CD4-positive, alpha-beta T cell treated with Interferon alpha-2 for 1 hour (primary cell): ENCODE measurements around the gene ZFAND3.

Source experiments
- DNase-seq, 2 donors: peaks; one replicate each; pipeline ENCODE4 v3.0.0-alpha.2; 2020 to 2022

Gene ZFAND3

DNA sequence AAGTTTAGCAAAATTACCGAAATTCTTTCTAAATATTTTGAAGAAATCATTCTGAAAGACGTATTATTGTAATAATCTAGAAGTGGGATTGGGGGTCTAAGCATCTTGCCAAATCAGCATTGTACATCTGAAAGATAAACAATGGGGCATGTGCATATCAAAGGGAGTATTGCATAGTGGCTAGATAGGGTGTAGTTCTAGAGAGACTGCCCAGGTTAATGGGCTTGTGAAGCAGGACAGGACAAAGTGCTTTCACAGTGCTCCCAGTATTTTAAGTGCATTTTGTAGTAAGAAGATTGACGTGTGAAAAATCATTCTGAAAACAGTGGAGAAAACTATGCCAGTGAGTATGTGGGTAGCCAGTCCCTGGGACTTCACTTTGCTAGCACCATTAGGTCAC is 236.8 kb downstream of the ZFAND3 start:
- DNase-seq: no peak

DNA sequence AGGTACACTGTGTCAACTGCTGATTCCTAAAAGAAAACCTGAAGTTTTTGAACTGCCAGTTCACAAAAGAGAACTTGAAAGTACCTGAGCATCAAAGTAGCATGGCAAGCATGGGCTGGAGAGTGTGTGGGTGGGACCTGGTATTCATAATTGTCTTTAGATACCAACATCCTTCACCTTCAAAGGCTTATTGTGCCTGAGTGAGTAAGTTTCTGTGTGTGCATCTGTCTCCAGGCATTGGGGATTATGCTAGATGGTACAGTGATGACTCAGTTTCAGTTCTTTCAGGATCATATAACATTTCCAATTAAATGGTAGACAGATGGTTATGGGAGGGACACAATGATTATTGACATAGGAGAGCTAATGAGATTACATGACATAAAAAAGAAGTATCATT is 238.5 kb downstream of the ZFAND3 start:
- DNase-seq: no peak

DNA sequence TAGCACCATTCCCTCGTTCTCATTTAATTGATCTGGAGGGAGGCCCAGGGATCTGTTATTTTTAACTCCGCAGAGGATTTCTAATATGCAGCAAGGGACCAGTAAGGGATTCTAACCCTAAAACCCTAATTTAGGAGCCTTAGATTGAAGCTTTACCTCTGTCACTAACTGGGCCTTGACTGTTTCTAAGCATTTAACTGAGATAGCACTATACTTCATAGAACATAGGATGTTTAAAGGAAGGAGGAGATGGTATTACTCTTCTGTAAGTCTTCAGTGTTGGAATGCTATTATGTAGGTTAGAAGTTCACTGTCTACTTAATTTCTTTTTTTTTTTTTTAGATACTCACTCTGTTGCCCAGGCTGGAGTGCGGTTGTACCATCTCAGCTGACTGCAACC is 242.5 kb downstream of the ZFAND3 start:
- no peak for DNase-seq

GRCh38 chr6:38063973-38064372 is 244.4 kb downstream of the ZFAND3 start:
- DNase-seq: no peak

DNA sequence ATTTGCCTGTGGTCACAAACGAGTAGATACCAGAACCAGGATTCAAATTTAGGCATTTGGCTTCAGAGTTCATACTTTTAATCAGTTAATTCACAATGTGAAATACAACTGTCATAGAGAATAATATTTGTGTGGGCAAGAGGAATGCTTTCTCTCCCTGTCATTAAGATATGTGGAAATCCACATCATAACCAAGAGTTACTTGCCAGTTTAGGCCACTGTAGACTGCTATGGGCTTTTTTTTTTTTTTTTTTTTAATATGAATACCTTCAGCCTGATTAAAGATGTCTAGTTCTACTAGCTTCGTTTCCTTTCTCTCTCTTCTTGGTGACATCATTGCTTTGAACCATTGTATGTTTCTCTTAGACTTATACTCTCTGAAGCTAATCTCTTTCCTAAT is 244.9 kb downstream of the ZFAND3 start:
- no peak for DNase-seq

GRCh38 chr6:38065734-38066305 is 246.3 kb downstream of the ZFAND3 start:
- no peak for DNase-seq

DNA sequence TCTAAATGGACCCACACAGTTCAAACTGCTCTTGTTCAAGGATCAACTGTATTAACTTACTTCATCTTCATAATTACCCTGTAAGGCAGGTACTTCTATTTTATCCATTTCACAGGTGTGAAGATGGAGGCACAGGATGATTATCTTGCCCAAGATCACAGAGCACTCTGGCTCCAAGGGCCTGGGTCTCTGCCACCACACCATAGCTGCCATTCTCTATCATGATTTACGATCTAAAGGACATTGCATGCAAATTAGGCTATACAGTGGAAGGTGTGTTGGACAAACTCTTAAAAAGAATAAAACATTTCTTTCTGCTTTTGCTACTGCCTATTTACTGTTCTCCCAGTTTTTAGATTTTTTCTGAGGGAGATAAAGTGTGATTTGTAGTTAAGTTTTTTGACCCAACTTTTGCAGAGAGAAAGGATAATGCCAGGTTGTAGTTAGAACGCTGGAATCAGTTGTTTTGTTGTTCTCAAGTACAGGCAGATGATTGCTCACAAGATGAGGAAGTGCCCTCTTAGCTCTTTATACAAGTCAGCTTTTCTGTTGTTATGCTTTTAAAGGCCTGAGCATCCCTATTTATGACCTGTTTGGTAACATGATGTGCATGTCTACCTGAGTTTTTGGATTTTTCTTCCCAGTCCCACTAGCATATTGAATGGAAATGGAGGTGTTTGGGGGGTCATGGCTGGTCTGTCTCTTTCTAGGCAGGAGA is 247.9 kb downstream of the ZFAND3 start:
- no peak for DNase-seq

GRCh38 chr6:38068854-38069590 is 249.5 kb downstream of the ZFAND3 start:
- DNase-seq: no peak

DNA sequence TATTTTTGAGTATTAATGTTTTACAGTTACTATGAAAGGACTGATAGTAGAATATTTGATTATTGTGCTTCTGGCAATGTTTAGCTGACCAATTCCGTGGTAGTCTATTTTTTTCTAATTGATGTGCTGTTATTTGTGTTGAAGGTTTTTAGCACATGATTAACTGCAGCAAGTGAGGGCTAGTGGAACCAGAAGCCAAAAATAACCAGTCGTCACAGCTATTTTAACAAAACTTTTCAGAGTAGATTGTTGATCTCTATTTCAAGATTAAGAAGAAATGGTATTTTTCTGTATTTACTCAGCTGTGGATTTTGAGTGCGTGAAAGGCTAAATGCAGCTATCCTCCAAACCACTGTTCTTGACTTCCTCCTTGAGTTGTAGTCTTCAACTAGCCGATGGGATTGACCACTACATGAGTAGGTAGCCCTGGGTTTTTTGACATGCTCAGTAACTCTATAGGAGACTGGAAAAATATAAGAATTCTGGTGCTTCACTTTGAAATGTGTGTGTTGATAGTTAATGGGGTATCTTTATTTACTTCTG is 258.0 kb downstream of the ZFAND3 start:
- no peak for DNase-seq

DNA sequence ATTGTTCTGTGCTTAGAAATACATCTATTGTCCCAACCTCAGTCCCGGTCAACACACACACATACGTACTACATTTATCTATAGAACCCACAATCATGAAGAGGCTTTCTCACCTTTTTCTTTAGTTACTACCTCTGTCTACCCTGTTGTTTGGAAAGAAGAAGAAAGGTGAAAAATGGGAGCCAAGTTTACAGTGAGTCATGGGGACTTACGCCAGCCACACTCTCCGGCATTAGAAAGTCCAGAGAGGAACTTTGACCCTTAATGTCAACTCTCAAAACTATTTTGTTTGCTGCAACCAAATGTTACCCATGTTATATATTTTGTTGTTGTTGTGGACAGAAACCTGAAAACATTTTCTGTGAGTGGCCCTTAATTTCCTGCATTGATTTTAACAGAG is 259.1 kb downstream of the ZFAND3 start:
- DNase-seq: no peak

- no peak for DNase-seq
These were observed 259.6 kb downstream of the ZFAND3 start for GRCh38 chr6:38079107-38079506.

DNA sequence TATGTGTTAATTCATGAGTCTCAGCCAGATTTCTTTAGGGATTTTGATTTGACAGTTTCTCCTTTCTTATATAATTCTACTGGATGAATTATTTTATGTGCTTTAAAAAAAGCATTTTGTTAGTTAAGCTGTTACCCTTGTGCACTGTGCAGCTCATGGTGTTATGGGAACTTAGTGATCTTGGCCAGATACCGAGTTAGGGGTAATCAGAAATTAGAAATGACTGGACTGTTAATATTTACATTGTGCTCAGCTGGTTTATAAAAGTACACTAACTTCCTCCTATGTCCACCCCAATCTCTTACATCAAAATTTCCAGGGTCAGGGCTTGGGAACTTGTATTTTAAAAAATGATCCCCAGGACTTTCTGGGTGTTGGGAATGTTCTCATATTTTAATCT is 260.0 kb downstream of the ZFAND3 start:
- no peak for DNase-seq

GRCh38 chr6:38080360-38080759 is 260.8 kb downstream of the ZFAND3 start:
- no peak for DNase-seq

- no peak for DNase-seq
These were observed 261.4 kb downstream of the ZFAND3 start for GRCh38 chr6:38080889-38081288.

DNA sequence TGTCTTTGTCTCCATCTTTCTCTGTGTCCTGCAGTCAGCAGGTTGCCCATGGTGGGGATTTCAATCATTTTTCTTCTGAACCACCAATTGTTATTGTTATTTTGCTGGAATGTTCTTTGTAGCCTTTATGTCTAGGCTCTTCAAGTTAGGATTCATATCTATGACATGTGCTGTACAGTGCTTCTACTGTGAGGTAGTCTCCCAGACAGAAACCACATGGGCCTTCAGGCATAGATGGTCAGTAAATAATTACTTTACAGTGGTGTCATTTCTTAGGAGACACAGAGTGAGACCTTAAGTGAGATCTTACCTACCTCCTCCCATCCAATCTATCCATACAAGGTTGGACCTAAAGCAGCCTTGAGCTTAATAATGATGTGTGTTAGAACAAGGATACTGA is 265.5 kb downstream of the ZFAND3 start:
- no peak for DNase-seq

DNA sequence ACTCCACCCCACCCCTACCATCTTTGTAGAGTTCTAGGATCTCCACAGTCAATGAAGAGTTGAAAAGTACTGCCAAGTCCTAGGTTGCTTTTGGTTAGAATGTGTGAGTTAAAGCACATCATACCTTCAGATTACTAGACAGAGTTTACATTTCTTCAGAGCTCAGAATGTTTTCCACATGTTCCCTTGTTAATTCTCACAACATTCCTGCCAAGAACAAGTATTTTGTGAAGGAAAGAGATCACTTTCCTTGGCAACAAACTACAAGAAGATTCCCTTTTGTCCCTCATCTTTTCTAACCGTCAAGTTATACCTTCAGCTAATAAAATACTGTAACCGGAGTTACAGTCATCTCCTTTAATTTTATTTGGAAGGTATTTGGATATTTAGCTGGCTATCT is 266.8 kb downstream of the ZFAND3 start:
- no peak for DNase-seq

DNA sequence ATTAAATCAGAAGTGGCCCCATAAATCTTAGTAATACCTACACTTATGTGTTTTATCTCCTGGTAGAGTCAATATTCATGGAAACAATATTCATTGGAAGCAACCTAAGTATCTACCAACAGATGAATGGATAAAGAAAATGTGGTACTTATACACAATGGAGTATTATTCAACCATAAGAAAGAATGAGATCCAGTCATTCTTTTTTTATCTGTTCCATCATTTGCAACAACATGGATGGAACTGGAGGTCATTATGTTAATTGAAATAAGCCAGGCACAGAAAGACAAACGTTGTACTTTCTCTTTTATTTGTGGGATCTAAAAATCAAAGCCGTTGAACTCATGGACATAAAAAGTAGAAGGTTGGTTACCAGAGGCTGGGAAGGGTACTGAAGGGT is 268.5 kb downstream of the ZFAND3 start:
- no peak for DNase-seq

DNA sequence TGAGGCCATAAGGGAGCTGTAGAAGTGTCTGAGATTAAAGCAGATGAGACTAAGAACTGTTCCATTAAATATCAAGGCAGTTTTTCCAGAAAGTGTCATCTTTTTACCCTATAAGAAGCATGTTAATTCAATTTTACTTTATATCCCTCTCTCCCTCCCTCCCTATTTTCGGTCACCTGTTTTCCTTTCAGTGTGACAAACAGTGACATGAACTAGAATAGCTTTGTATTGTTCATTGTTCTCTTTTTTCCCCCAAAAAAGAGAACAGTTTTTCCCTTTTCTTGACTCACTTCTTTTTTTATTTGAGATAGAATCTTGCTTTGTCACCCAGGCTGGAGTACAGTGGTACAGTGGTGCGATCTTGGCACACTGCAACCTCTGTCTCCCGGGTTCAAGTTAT is 269.3 kb downstream of the ZFAND3 start:
- DNase-seq: no peak

- DNase-seq: no peak
These were observed 272.1 kb downstream of the ZFAND3 start for GRCh38 chr6:38091613-38092012.

GRCh38 chr6:38092465-38092864 is 272.9 kb downstream of the ZFAND3 start:
- no peak for DNase-seq

DNA sequence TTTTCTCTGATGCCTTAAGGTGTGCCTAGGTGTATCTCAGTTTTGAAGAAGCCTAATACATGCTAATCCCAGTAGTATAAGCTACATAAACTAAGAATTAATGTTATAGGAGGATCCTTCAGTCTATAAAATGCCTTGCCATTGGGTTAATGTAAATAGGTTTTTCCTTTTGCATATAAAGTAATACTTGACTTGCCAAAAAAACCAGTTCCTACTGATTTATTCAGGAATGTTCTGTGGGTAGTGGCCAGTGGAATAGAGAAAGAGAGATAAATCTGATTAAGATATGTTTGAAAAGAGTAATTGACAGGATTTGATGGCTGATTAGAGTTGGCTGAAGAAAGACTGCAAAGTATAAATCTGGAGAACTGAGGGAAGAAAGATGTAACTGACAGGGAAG is 273.4 kb downstream of the ZFAND3 start:
- DNase-seq: no peak

- DNase-seq: no peak
These were observed 275.5 kb downstream of the ZFAND3 start for GRCh38 chr6:38095054-38095453.

GRCh38 chr6:38099221-38099620 is 279.7 kb downstream of the ZFAND3 start:
- no peak for DNase-seq

- no peak for DNase-seq
These were observed 280.9 kb downstream of the ZFAND3 start for GRCh38 chr6:38100380-38100779.
